Measurements from ENCODE around the gene MAP2K5. TPM values are rescaled to one million over a fixed set of nuclear protein-coding genes. Genes with fewer than 3 reads are reported as not detected.

Gene MAP2K5
- total RNA-seq, 1 experiment from 2014 or later: 13.6 TPM

GRCh38 chr15:67820992-67821783 lies 278.7 kb downstream of the MAP2K5 start (continued):
- TF ChIP-seq ZNF281 (CRISPR knock-in tag; IDR thresholded peaks at IDR 0.05) (peak; percentile 39; the same call in 1 of the 2 replicates), TCF7 (CRISPR knock-in tag; IDR thresholded peaks at IDR 0.05; ENCODE audit: low read depth) (no peak), NFYB (CRISPR knock-in tag; conservative IDR thresholded peaks at IDR 0.05; ENCODE audit: low read depth) (no peak), NFE2L1 (CRISPR knock-in tag; IDR thresholded peaks at IDR 0.05) (no peak), MXD4 (CRISPR knock-in tag; IDR thresholded peaks at IDR 0.05; ENCODE audit: borderline replicate concordance) (no peak), FOXJ3 (CRISPR knock-in tag; IDR thresholded peaks at IDR 0.05; ENCODE audit: borderline replicate concordance) (no peak), RORB (CRISPR knock-in tag; IDR thresholded peaks at IDR 0.05) (no peak), NR2C2 (CRISPR knock-in tag; IDR thresholded peaks at IDR 0.05) (no peak), AR (CRISPR knock-in tag; IDR thresholded peaks at IDR 0.05) (no peak), SP1 (CRISPR knock-in tag; conservative IDR thresholded peaks at IDR 0.05) (no peak; the same call in 1 of the 2 replicates), ZNF423 (CRISPR knock-in tag; IDR thresholded peaks at IDR 0.05) (peak; percentile 59; the same call in 1 of the 2 replicates), ESRRA (CRISPR knock-in tag; IDR thresholded peaks at IDR 0.05; ENCODE audit: borderline replicate concordance) (no peak), STAT6 (CRISPR knock-in tag; conservative IDR thresholded peaks at IDR 0.05; ENCODE audit: low read depth) (no peak), ZMAT4 (CRISPR knock-in tag; IDR thresholded peaks at IDR 0.05) (no peak), KAT7 (CRISPR knock-in tag; IDR thresholded peaks at IDR 0.05; ENCODE audit: borderline replicate concordance) (peak; percentile 53; the same call in 1 of the 2 replicates), SMAD4 (CRISPR knock-in tag; IDR thresholded peaks at IDR 0.05) (peak; percentile 93), RELA (CRISPR knock-in tag; IDR thresholded peaks at IDR 0.05; ENCODE audit: borderline replicate concordance) (0 out of 2 replicates have a peak, but pooled peaks have one; percentile 55), CREB1 (CRISPR knock-in tag; IDR thresholded peaks at IDR 0.05) (no peak), HMGXB4 (CRISPR knock-in tag; IDR thresholded peaks at IDR 0.05) (no peak), TEAD1 (CRISPR knock-in tag; IDR thresholded peaks at IDR 0.05) (peak; percentile 88), TP53 (CRISPR knock-in tag; IDR thresholded peaks at IDR 0.05) (no peak), ZNF512 (CRISPR knock-in tag; IDR thresholded peaks at IDR 0.05; ENCODE audit: borderline replicate concordance) (no peak), GTF2I (CRISPR knock-in tag; conservative IDR thresholded peaks at IDR 0.05) (no peak)

Measured in WTC11 (cell line).